HepG2 (cell line): ENCODE measurements around the gene TBC1D16. TPM values are rescaled to one million over a fixed set of nuclear protein-coding genes. Genes with fewer than 3 reads are reported as not detected.

Experiments
- HNRNPL ChIP-seq: fragments of 200-400 bp; formaldehyde crosslinking; IDR thresholded peaks from 2 replicates; pipeline ENCODE4 v1.6.1; 2017; ENCODE audit warnings: mild to moderate bottlenecking, low read depth, low read length
- HNRNPLL ChIP-seq: fragments of 200-400 bp; formaldehyde crosslinking; IDR thresholded peaks from 2 replicates; pipeline ENCODE4 v1.6.1; 2017; ENCODE audit warnings: mild to moderate bottlenecking, low read depth, low read length; ENCODE audit not compliant: poor library complexity, severe bottlenecking
- MAZ ChIP-seq, 2 experiments: sonication (generic) in 1 of 2; formaldehyde crosslinking in 1 of 2; IDR thresholded peaks; 2 replicates each; pipeline versions ENCODE4 v1.5.0 to v1.6.1; 2012 to 2020; ENCODE audit warnings: low read depth in 2 of 2, mild to moderate bottlenecking in 2 of 2, borderline replicate concordance in 1 of 2, improper control_type of control experiment in 1 of 2, low read length in 1 of 2, missing genetic modification reagents in 1 of 2, moderate library complexity in 1 of 2
- NFATC3 ChIP-seq: sonication (generic); formaldehyde crosslinking; IDR thresholded peaks from 2 replicates; pipeline ENCODE4 v1.5.1; 2020; ENCODE audit warnings: mild to moderate bottlenecking, missing genetic modification reagents
- SALL1 ChIP-seq: sonication (generic); formaldehyde crosslinking; IDR thresholded peaks from 2 replicates; pipeline ENCODE4 v1.8.0; 2022; ENCODE audit warnings: mild to moderate bottlenecking, missing genetic modification reagents
- ZBTB38 ChIP-seq: sonication (generic); formaldehyde crosslinking; IDR thresholded peaks from 2 replicates; pipeline ENCODE4 v1.5.1; 2020; ENCODE audit warnings: mild to moderate bottlenecking, missing genetic modification reagents
- ZGPAT ChIP-seq: IDR thresholded peaks from 2 replicates; pipeline ENCODE4 v1.6.1; 2016; ENCODE audit warnings: mild to moderate bottlenecking
- ZNF281 ChIP-seq: sonication (generic); formaldehyde crosslinking; IDR thresholded peaks from 2 replicates; pipeline ENCODE4 v1.4.0; 2020; ENCODE audit warnings: missing genetic modification reagents, borderline replicate concordance
- ZNF574 ChIP-seq: sonication (generic); formaldehyde crosslinking; IDR thresholded peaks from 2 replicates; pipeline ENCODE4 v1.4.0; 2020; ENCODE audit warnings: missing genetic modification reagents
- ZNF788 ChIP-seq: sonication (generic); formaldehyde crosslinking; IDR thresholded peaks from 2 replicates; pipeline ENCODE4 v1.5.0; 2020; ENCODE audit warnings: mild to moderate bottlenecking, missing genetic modification reagents, borderline replicate concordance
- polyA plus RNA-seq, 8 experiments: library from polyadenylated mRNA; depleted of rRNA in 3 of 8; stranded (reverse) in 7 of 8; unstranded in 1 of 8; fragments of >200 nt; fragmentation: Illumina TruSeq in 4 of 8; extraction: Trizol in 4 of 8; gene quantifications; 2 replicates each; pipeline versions ENCODE4 v1.2.1 to v1.2.3, GENCODE V29; 2011 to 2016; ENCODE audit warnings: low read depth in 4 of 8, missing spikeins in 1 of 8, mixed read lengths in 1 of 8; ENCODE audit not compliant: insufficient read depth in 1 of 8
- total RNA-seq, 5 experiments: library from RNA; depleted of rRNA; stranded (reverse); fragments of >200 nt; fragmentation: Illumina TruSeq; extraction: Trizol; gene quantifications; 2 replicates each; pipeline ENCODE4 v1.2.3, GENCODE V29; 2016; ENCODE audit warnings: low read depth in 1 of 5
- TF ChIP-seq, protein P1 (sequence below): sonication (generic); formaldehyde crosslinking; conservative IDR thresholded peaks from 2 replicates; pipeline ENCODE4 v1.8.0; 2022; ENCODE audit warnings: mild to moderate bottlenecking, moderate library complexity, missing genetic modification reagents
- TF ChIP-seq, protein P2 (sequence below): sonication (generic); formaldehyde crosslinking; IDR thresholded peaks from 2 replicates; pipeline ENCODE4 v1.4.0; 2020; ENCODE audit warnings: missing genetic modification reagents
- TF ChIP-seq, protein P3 (sequence below): sonication (generic); formaldehyde crosslinking; IDR thresholded peaks from 2 replicates; pipeline ENCODE4 v1.8.1; 2023; ENCODE audit warnings: mild to moderate bottlenecking, missing genetic modification reagents
- TF ChIP-seq, protein P4 (sequence below): conservative IDR thresholded peaks from 2 replicates; pipeline ENCODE4 v1.6.1; 2018; ENCODE audit warnings: missing genetic modification reagents

Gene TBC1D16
- total and polyA plus RNA-seq, 2 of the 13 experiments (the other 11 are each of a cell fraction or from before 2014, with no cell fraction given), result 14.9 to 24.9 TPM

GRCh38 chr17:79929257-79930061 is 106.2 kb downstream of the TBC1D16 start (continued):
- TF ChIP-seq, protein P1, sequence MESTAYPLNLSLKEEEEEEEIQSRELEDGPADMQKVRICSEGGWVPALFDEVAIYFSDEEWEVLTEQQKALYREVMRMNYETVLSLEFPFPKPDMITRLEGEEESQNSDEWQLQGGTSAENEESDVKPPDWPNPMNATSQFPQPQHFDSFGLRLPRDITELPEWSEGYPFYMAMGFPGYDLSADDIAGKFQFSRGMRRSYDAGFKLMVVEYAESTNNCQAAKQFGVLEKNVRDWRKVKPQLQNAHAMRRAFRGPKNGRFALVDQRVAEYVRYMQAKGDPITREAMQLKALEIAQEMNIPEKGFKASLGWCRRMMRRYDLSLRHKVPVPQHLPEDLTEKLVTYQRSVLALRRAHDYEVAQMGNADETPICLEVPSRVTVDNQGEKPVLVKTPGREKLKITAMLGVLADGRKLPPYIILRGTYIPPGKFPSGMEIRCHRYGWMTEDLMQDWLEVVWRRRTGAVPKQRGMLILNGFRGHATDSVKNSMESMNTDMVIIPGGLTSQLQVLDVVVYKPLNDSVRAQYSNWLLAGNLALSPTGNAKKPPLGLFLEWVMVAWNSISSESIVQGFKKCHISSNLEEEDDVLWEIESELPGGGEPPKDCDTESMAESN (CRISPR knock-in tag), result 0 out of 2 replicates have a peak, but pooled peaks have one; percentile 0
- TF ChIP-seq ZNF281 (CRISPR knock-in tag), result 0 out of 2 replicates have a peak, but pooled peaks have one; percentile 15
- TF ChIP-seq MAZ (IDR thresholded peaks at IDR 0.05; ENCODE audit: borderline replicate concordance, low read depth, low read length), result no peak
- 0 out of 2 replicates have a peak, but pooled peaks have one; percentile 15 for TF ChIP-seq MAZ (CRISPR knock-in tag; IDR thresholded peaks at IDR 0.05; ENCODE audit: low read depth)
- TF ChIP-seq SALL1 (CRISPR knock-in tag), result 0 out of 2 replicates have a peak, but pooled peaks have one; percentile 9
- TF ChIP-seq, protein P2, sequence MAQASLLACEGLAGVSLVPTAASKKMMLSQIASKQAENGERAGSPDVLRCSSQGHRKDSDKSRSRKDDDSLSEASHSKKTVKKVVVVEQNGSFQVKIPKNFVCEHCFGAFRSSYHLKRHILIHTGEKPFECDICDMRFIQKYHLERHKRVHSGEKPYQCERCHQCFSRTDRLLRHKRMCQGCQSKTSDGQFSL, result peak; percentile 93
- TF ChIP-seq, protein P3, sequence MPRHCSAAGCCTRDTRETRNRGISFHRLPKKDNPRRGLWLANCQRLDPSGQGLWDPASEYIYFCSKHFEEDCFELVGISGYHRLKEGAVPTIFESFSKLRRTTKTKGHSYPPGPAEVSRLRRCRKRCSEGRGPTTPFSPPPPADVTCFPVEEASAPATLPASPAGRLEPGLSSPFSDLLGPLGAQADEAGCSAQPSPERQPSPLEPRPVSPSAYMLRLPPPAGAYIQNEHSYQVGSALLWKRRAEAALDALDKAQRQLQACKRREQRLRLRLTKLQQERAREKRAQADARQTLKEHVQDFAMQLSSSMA (CRISPR knock-in tag), result peak; percentile 71
- 0 out of 2 replicates have a peak, but pooled peaks have one; percentile 36 for TF ChIP-seq ZNF788 (CRISPR knock-in tag)
- 0 out of 2 replicates have a peak, but pooled peaks have one; percentile 5 for TF ChIP-seq ZNF574 (CRISPR knock-in tag)
- TF ChIP-seq ZGPAT (CRISPR knock-in tag), result 0 out of 2 replicates have a peak, but pooled peaks have one; percentile 28
- TF ChIP-seq HNRNPLL, result peak; percentile 11
- TF ChIP-seq, protein P4, sequence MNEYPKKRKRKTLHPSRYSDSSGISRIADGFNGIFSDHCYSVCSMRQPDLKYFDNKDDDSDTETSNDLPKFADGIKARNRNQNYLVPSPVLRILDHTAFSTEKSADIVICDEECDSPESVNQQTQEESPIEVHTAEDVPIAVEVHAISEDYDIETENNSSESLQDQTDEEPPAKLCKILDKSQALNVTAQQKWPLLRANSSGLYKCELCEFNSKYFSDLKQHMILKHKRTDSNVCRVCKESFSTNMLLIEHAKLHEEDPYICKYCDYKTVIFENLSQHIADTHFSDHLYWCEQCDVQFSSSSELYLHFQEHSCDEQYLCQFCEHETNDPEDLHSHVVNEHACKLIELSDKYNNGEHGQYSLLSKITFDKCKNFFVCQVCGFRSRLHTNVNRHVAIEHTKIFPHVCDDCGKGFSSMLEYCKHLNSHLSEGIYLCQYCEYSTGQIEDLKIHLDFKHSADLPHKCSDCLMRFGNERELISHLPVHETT (CRISPR knock-in tag), result 0 out of 2 replicates have a peak, but pooled peaks have one; percentile 60
- peak; percentile 99 for TF ChIP-seq ZBTB38 (CRISPR knock-in tag)
- TF ChIP-seq NFATC3 (CRISPR knock-in tag), result no peak
- TF ChIP-seq HNRNPL, result peak; percentile 67; the same call in 1 of the 2 replicates
